ENCODE data around the gene C18orf32. TPM values are rescaled to one million over a fixed set of nuclear protein-coding genes. Genes with fewer than 3 reads are reported as not detected.

Gene C18orf32
- total and polyA plus RNA-seq, 2 donors (not counting 3 experiments of a cell fraction or from before 2014, with no cell fraction given): 20.4 to 27.4 TPM

- Histone ChIP-seq H2AFZ (ENCODE audit: low read depth, low read length) (no peak overlapping the region), H3K79me2 (ENCODE audit: control insufficient read depth, insufficient read depth, low read length) (peaks cover 18% of the 10 kb centered on the region), H3K4me1 (ENCODE audit: control insufficient read depth, extremely low read depth, insufficient read depth, low read length) (no peaks in the 10 kb centered on the region), H4K20me1 (replicated peaks; ENCODE audit: control insufficient read depth, extremely low read depth, insufficient read depth, low read length) (peaks cover 2% of the 10 kb centered on the region), H3K9ac (replicated peaks; ENCODE audit: extremely low read depth, insufficient read depth, low read length) (no peak overlapping the region), H3K9me1 (replicated peaks; ENCODE audit: control insufficient read depth, extremely low read depth, insufficient read depth, low read length) (no peaks in the 10 kb centered on the region), H3K27me3 (ENCODE audit: control insufficient read depth in 2 of 2, insufficient read depth in 2 of 2, low read length in 2 of 2) (no peaks in the 10 kb centered on the region), H3K36me3 (ENCODE audit: control insufficient read depth in 2 of 2, extremely low read depth in 1 of 2, insufficient read depth in 2 of 2, low read length in 2 of 2) (no peaks in the 10 kb centered on the region), H3K27ac (ENCODE audit: insufficient read depth, low read depth, low read length) (no peak overlapping the region), H3K4me2 (ENCODE audit: insufficient read depth, low read length) (no peak overlapping the region), H3K4me3 (replicated peaks in 1 of 3; ENCODE audit: insufficient read depth in 1 of 3, low read depth in 1 of 3, low read length in 3 of 3) (no peak overlapping the region), H3K9me3 (replicated peaks; ENCODE audit: control insufficient read depth, insufficient read depth, low read length) (no peaks in the 10 kb centered on the region)
- POLR2A ChIA-PET: no interaction called here
- CTCF ChIA-PET: interaction anchor here (1.1 to 1.6 kb wide), 3 partner anchors 11 to 763 kb away, joined by 3 to 5 read pairs (median 3); no protein-coding TSS in a partner anchor
- intact Hi-C loops (cut with micrococcal nuclease): no loop called here
- FAIRE-seq: no peak
- DNase-seq (ENCODE audit: low read depth, low spot score): no peak
- TF ChIP-seq CTCF (IDR thresholded peaks at IDR 0.05; ENCODE audit: extremely low read depth in 1 of 2, insufficient read depth in 1 of 2, low read depth in 1 of 2, low read length in 2 of 2) (no peak), JUN (IDR thresholded peaks at IDR 0.05; ENCODE audit: borderline replicate concordance, insufficient read depth, insufficient read length, low read depth) (no peak), MAX (IDR thresholded peaks at IDR 0.05; ENCODE audit: insufficient read depth, insufficient read length) (no peak), GATA2 (IDR thresholded peaks at IDR 0.05; ENCODE audit: insufficient read depth, insufficient read length, low read depth, low read length) (no peak), EZH2 (IDR thresholded peaks at IDR 0.05; ENCODE audit: borderline replicate concordance, low read depth, low read length, severe bottlenecking) (no peak), POLR2A (IDR thresholded peaks at IDR 0.05; ENCODE audit: low read depth, low read length) (no peak), FOS (IDR thresholded peaks at IDR 0.05; ENCODE audit: borderline replicate concordance, insufficient read depth, low read length) (no peak), MYC (IDR thresholded peaks at IDR 0.05; ENCODE audit: low read depth, low read length) (no peak), POLR2AphosphoS5 (IDR thresholded peaks at IDR 0.05; ENCODE audit: insufficient read depth, low read depth, low read length) (no peak)
- dilution Hi-C loops (cut with MboI; ENCODE audit: extremely low pct_ligation_motif_present, low sequenced_read_pairs): no loop called here
- no TSS peak for BruUV-seq (replicated peaks)
Observed at GRCh38 chr18:49443837-49444236, 43.2 kb downstream of the C18orf32 start.

All from endothelial cell of umbilical vein (primary cell).